ENCODE measurements around the gene SOCS6. TPM values are rescaled to one million over a fixed set of nuclear protein-coding genes. Genes with fewer than 3 reads are reported as not detected.

The SOCS6 gene
- total and polyA plus RNA-seq, 2 donors: 12.1 to 40.1 TPM

- WGBS: 93% methylated on average over 1 of the region's 1 CpG
- Histone ChIP-seq H3K27ac (ENCODE audit: low read depth) (no peak overlapping the region), H3K4me1 (ENCODE audit: insufficient read depth) (no peaks in the 10 kb centered on the region), H3K4me3 (ENCODE audit: low read depth, low read length) (no peak overlapping the region), H3K36me3 (ENCODE audit: insufficient read depth) (no peaks in the 10 kb centered on the region)
- no peak for DNase-seq (ENCODE audit: extremely low spot score)
Observed at GRCh38 chr18:70273021-70273420, 15.8 kb upstream of the SOCS6 start.

- Histone ChIP-seq H3K27ac (ENCODE audit: low read depth) (no peak overlapping the region), H3K4me3 (ENCODE audit: low read depth, low read length) (no peak overlapping the region), H3K36me3 (ENCODE audit: insufficient read depth) (no peaks in the 10 kb centered on the region), H3K4me1 (ENCODE audit: insufficient read depth) (no peaks in the 10 kb centered on the region)
- no peak for DNase-seq (ENCODE audit: extremely low spot score)
- 57% methylated on average over 5 of the region's 5 CpGs for WGBS
Observed at GRCh38 chr18:70276416-70277191, 12.2 kb upstream of the SOCS6 start.

GRCh38 chr18:70279470-70279869 is 9.4 kb upstream of the SOCS6 start:
- Histone ChIP-seq H3K36me3 (ENCODE audit: insufficient read depth) (no peaks in the 10 kb centered on the region), H3K4me1 (ENCODE audit: insufficient read depth) (no peaks in the 10 kb centered on the region), H3K27ac (ENCODE audit: low read depth) (no peak overlapping the region), H3K4me3 (ENCODE audit: low read depth, low read length) (no peak overlapping the region)
- WGBS: 88% methylated on average over 2 of the region's 2 CpGs
- DNase-seq (ENCODE audit: extremely low spot score): no peak

- Histone ChIP-seq H3K4me1 (ENCODE audit: insufficient read depth) (no peaks in the 10 kb centered on the region), H3K36me3 (ENCODE audit: insufficient read depth) (no peaks in the 10 kb centered on the region), H3K4me3 (ENCODE audit: low read depth, low read length) (no peak overlapping the region), H3K27ac (ENCODE audit: low read depth) (no peak overlapping the region)
- 90% methylated on average over 5 of the region's 5 CpGs for WGBS
- DNase-seq (ENCODE audit: extremely low spot score): no peak
Observed at GRCh38 chr18:70280007-70280925, 8.6 kb upstream of the SOCS6 start.

- no peak for DNase-seq (ENCODE audit: extremely low spot score)
- H3K36me3 ChIP-seq (ENCODE audit: insufficient read depth): no peaks in the 10 kb centered on the region
- H3K4me3 ChIP-seq (ENCODE audit: low read depth, low read length): no peak overlapping the region
- H3K27ac ChIP-seq (ENCODE audit: low read depth): no peak overlapping the region
- H3K4me1 ChIP-seq (ENCODE audit: insufficient read depth): no peaks in the 10 kb centered on the region
- WGBS: 76% methylated on average over 2 of the region's 2 CpGs
Observed at GRCh38 chr18:70284976-70285620, 3.7 kb upstream of the SOCS6 start.

- WGBS: 94% methylated on average over 2 of the region's 2 CpGs
- no peak overlapping the region for H3K27ac ChIP-seq (ENCODE audit: low read depth)
- no peak overlapping the region for H3K4me3 ChIP-seq (ENCODE audit: low read depth, low read length)
- peaks cover 2% of the 10 kb centered on the region for H3K4me1 ChIP-seq (ENCODE audit: insufficient read depth)
- DNase-seq (ENCODE audit: extremely low spot score): no peak
- H3K36me3 ChIP-seq (ENCODE audit: insufficient read depth): no peaks in the 10 kb centered on the region
Observed at GRCh38 chr18:70287731-70288130, 1.1 kb upstream of the SOCS6 start.

- no peak for DNase-seq (ENCODE audit: extremely low spot score)
- Histone ChIP-seq H3K36me3 (ENCODE audit: insufficient read depth) (no peaks in the 10 kb centered on the region), H3K27ac (ENCODE audit: low read depth) (peak overlapping the region; percentile 60), H3K4me3 (ENCODE audit: low read depth, low read length) (peak overlapping the region; percentile 97), H3K4me1 (ENCODE audit: insufficient read depth) (peaks cover 2% of the 10 kb centered on the region)
- WGBS: 2% methylated on average over 50 of the region's 50 CpGs
Observed at GRCh38 chr18:70288171-70288850, 534 bp upstream of the SOCS6 start.

GRCh38 chr18:70289351-70290312 is 787 bp downstream of the SOCS6 start:
- Histone ChIP-seq H3K27ac (ENCODE audit: low read depth) (peak overlapping the region; percentile 93), H3K4me1 (ENCODE audit: insufficient read depth) (peaks cover 2% of the 10 kb centered on the region), H3K4me3 (ENCODE audit: low read depth, low read length) (peak overlapping the region; percentile 97), H3K36me3 (ENCODE audit: insufficient read depth) (no peaks in the 10 kb centered on the region)
- under 1% methylated on average over 86 of the region's 87 CpGs for WGBS
- no peak for DNase-seq (ENCODE audit: extremely low spot score)

GRCh38 chr18:70290482-70291294 is 1.8 kb downstream of the SOCS6 start:
- no peak overlapping the region for H3K4me3 ChIP-seq (ENCODE audit: low read depth, low read length)

GRCh38 chr18:70291295-70291574 is 2.4 kb downstream of the SOCS6 start:
- no peak overlapping the region for H3K4me3 ChIP-seq (ENCODE audit: low read depth, low read length)
- H3K4me1 ChIP-seq (ENCODE audit: insufficient read depth): peaks cover 3% of the 10 kb centered on the region
- DNase-seq (ENCODE audit: extremely low spot score): no peak
- WGBS: 81% methylated on average over 2 of the region's 2 CpGs
- no peak overlapping the region for H3K27ac ChIP-seq (ENCODE audit: low read depth)
- no peaks in the 10 kb centered on the region for H3K36me3 ChIP-seq (ENCODE audit: insufficient read depth)

More at GRCh38 chr18:70290482-70291294, 1.8 kb downstream of the SOCS6 start:
- peaks cover 2% of the 10 kb centered on the region for H3K4me1 ChIP-seq (ENCODE audit: insufficient read depth)
- H3K36me3 ChIP-seq (ENCODE audit: insufficient read depth): no peaks in the 10 kb centered on the region
- 58% methylated on average over 11 of the region's 11 CpGs for WGBS
- H3K27ac ChIP-seq (ENCODE audit: low read depth): no peak overlapping the region
- DNase-seq (ENCODE audit: extremely low spot score): no peak

- H3K4me3 ChIP-seq (ENCODE audit: low read depth, low read length): no peak overlapping the region
- peaks cover 3% of the 10 kb centered on the region for H3K4me1 ChIP-seq (ENCODE audit: insufficient read depth)
- no peaks in the 10 kb centered on the region for H3K36me3 ChIP-seq (ENCODE audit: insufficient read depth)
- H3K27ac ChIP-seq (ENCODE audit: low read depth): no peak overlapping the region
- no peak for DNase-seq (ENCODE audit: extremely low spot score)
- WGBS: 84% methylated on average over 5 of the region's 5 CpGs
Observed at GRCh38 chr18:70292628-70293027, 3.8 kb downstream of the SOCS6 start.

- 69% methylated on average over 3 of the region's 3 CpGs for WGBS
- no peak overlapping the region for H3K4me3 ChIP-seq (ENCODE audit: low read depth, low read length)
- no peak for DNase-seq (ENCODE audit: extremely low spot score)
- peaks cover 3% of the 10 kb centered on the region for H3K4me1 ChIP-seq (ENCODE audit: insufficient read depth)
- no peaks in the 10 kb centered on the region for H3K36me3 ChIP-seq (ENCODE audit: insufficient read depth)
- H3K27ac ChIP-seq (ENCODE audit: low read depth): no peak overlapping the region
Observed at GRCh38 chr18:70293166-70293565, 4.3 kb downstream of the SOCS6 start.

Data from urinary bladder (tissue), 4 donors.